NCI-H345 treated with DMSO at 0.1 percent for 48 hours (cell line): ENCODE measurements around the gene ATM.
"Not testable (repeated sequence)": the region's sequence is repeated elsewhere in the genome, so short reads cannot be mapped to it uniquely, and the experiment has no call there.

Source experiments
- DNase-seq: peaks from one replicate; lab custom pipeline; 2025; ENCODE audit not compliant: unreplicated experiment; lab: John Stamatoyannopoulos, UW

ATM gene

DNA sequence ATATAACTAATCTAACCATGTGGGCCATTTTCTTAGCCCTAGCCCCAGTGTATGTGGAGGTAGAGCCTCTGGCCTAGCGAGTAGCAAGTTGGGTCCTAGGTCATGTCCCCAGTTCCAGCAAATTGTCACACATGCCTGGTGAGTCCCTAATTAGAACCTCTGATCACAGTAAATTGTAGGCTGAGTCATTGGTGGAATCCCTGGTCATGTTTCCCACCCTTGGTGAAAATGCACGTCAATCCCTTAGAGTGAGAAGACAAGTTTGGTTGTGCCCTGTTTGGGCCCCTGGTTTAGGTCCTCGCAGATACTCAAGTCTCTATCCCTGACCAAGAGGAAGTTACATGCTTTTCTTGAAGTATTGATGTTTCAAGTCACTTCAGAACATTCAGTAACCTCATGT lies 46.7 kb downstream of the ATM start:
- DNase-seq = no peak

DNA sequence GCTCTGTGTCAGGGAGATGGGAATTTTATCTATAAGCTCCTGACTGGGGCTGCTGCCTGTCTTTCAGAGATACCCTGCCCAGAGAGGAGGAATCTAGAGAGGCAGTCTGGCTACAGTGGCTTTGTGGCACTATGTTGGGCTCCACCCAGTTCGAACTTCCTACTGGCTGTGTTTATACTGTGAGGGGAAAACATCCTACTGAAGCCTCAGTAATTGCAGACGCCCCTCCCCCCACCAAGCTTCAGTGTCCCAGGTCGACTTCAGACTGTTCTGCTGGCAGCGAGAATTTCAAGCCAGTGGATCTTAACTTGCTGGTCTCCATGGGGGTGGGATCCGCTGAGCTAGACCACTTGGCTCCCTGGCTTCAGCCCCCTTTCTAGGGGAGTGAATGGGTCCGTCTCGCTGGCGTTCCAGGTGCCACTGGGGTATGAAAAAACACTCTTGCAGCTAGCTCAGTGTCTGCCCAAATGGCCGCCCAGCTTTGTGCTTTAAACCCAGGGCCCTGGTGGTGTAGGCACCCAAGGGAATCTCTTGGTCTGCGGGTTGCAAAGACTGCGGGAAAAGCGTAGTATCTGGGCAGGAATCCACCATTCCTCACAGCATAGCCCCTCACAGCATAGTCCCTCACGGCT lies 54.2 kb downstream of the ATM start:
- not testable (repeated sequence) for DNase-seq

DNA sequence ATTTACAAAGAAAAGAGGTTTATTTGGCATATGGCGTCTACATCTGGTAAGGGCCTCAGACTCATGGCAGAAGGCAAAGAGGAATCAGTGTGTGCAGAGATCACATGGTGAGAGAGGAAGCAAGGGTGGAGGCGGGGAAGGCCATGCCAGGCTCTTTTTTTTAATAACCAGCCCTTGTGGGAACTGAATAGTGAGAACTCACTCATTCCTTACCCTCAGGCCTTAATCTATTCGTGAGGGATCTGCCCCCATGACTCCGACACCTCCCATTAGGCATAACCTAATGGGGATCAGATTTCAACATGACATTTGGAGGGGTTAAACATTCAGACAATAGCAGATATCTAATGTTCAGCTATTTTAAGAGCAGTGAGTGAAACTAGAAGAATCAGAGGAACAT lies 55.7 kb downstream of the ATM start:
- DNase-seq = no peak

GRCh38 chr11:108278954-108279353 lies 56.1 kb downstream of the ATM start:
- no peak for DNase-seq

GRCh38 chr11:108286370-108286769 lies 63.5 kb downstream of the ATM start:
- DNase-seq = no peak

GRCh38 chr11:108286956-108287355 lies 64.1 kb downstream of the ATM start:
- no peak for DNase-seq

- not testable (repeated sequence) for DNase-seq
Observed at GRCh38 chr11:108289066-108289465, 66.2 kb downstream of the ATM start.

- DNase-seq = no peak
Observed at GRCh38 chr11:108289699-108290098, 66.8 kb downstream of the ATM start.

DNA sequence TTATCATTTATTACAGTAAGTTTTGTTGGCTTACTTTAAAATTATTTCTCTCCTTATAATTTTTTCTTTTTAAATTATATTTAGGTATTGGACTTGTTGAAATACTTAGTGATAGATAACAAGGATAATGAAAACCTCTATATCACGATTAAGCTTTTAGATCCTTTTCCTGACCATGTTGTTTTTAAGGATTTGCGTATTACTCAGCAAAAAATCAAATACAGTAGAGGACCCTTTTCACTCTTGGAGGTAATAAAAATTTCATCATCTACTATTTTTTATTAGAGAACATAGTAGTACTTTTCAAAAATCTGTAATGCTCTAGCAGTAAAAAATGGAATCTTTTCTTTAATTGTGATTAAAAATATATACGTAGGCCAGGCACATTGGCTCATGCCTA lies 70.4 kb downstream of the ATM start:
- no peak for DNase-seq

DNA sequence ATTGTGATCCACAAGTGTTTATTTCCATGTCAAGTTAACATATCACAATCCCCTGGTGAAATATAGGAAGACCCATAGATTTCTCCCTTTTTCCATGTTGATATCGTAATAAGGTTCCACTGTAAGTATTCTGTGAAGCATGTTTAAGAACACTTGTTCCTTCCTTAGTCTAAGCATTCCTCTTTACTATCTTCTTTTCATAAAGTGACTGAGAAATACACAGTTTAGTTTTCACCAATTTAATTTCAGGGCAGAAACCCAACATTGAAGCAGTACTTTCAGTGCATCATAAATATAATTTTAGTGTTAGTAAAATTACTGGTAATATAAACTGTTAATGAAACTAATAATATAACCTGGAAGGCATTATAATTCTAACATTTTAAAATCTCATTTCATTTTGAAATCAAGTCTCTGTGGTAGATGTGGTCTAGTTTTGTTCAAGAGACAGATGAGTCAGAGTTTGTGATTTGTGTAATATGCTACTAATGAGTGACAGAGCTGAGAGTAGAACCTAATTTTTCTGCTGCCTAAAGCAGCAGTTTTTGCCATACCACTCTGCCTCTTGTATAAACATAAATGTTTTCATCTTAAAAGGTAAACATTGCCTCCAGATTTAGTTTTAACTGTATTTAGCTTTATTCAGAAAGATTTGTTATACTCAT lies 79.4 kb downstream of the ATM start:
- no peak for DNase-seq

GRCh38 chr11:108307751-108308150 lies 84.9 kb downstream of the ATM start:
- no peak for DNase-seq

- DNase-seq = no peak
Observed at GRCh38 chr11:108313444-108313843, 90.6 kb downstream of the ATM start.

DNA sequence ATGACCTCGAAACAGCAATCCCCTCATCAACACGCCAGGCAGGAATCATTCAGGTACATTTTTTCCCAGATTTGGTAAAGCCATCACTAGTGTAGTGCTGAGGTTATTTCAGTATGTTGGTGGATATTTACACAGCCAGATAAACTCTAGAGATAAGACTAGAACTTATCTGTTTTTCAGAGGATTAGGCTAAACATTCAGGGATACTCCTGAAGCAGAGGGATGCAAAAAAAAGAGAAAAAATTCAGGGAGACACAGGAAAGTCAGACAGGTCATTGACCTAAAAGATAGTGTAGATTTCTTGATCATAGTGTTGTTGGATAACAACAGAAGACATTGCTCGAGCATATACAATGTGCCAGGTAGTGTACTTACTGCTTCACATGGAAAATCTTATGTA lies 93.2 kb downstream of the ATM start:
- no peak for DNase-seq

- DNase-seq = no peak
Observed at GRCh38 chr11:108319541-108320145, 96.8 kb downstream of the ATM start.

GRCh38 chr11:108322666-108323065 lies 99.8 kb downstream of the ATM start:
- no peak for DNase-seq

GRCh38 chr11:108324587-108324986 lies 101.7 kb downstream of the ATM start:
- DNase-seq = no peak

- no peak for DNase-seq
Observed at GRCh38 chr11:108333403-108333899, 110.6 kb downstream of the ATM start.

GRCh38 chr11:108338750-108339149 lies 115.9 kb downstream of the ATM start:
- no peak for DNase-seq

DNA sequence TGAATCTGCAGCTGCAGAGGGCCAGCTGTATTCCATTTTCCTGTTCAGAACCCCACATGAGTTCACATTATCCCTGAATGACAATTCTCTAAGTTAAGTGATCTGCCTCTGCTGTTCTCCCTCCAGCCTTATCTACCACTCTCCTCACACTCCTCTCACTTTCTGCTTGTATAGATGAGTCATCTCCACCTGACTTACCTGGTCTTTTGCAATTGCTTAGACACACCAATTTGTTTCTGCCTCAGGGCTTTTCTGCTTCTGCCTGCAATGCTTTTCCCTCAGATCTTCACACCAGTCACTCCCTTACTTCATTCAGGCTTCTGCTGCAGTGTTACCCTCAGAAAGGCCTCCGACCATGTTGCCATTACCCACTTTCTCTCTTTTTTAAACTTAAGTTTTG lies 118.1 kb downstream of the ATM start:
- DNase-seq = no peak

DNA sequence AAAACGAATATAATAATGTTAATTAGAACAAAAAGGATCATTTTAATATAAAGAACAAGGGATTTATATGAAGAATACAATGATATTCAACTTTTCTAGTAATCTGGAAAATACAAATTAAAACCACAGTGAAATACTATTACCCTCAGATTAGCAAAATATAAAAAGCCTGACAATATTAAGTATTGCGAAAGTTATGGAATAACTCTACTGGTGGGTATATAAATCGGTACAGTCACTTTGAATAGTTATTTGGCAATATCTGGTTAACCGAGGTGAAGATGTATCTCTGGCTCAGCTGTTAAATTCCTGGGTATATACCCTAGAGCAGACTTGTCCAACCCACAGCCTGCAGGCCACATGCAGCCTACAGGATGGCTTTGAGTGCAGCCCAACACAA lies 118.8 kb downstream of the ATM start:
- no peak for DNase-seq

- DNase-seq = no peak
Observed at GRCh38 chr11:108343714-108344113, 120.8 kb downstream of the ATM start.

- DNase-seq = no peak
Observed at GRCh38 chr11:108345767-108346166, 122.9 kb downstream of the ATM start.
